ENCODE results near the gene SLC1A1.

Gene SLC1A1

GRCh38 chr9:4489919-4490704, at the start of gene SLC1A1:
SLC1A1 (plus strand) TSS chr9:4490468; CDS start chr9:4490680, 212 bp downstream.
- no peak for DNase-seq

- no peak for DNase-seq
Observed at GRCh38 chr9:4442806-4443205, 47.5 kb upstream of the SLC1A1 start.

GRCh38 chr9:4443439-4443838, 46.8 kb upstream of the SLC1A1 start:
- no peak for DNase-seq

DNA sequence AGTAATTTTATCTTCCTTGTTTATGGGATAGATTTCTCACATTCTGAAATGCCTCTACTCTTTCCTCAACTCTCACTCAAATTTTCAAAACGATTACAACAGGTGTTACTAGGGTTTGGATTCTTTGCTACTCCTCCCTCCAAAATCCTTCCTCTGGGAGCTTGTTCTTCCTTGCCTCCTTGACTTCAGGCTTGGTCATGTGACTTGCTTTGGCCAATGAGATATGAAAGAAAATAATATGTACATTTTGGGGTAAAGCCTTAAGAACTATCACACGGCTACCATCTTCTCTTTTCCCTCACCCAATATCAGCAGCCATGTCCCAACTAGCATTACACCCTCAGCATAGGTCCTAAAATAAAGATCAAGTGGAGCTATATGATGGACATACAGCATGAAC, 28.8 kb upstream of the SLC1A1 start:
- DNase-seq = no peak

GRCh38 chr9:4463824-4464223, 26.4 kb upstream of the SLC1A1 start:
- no peak for DNase-seq

DNA sequence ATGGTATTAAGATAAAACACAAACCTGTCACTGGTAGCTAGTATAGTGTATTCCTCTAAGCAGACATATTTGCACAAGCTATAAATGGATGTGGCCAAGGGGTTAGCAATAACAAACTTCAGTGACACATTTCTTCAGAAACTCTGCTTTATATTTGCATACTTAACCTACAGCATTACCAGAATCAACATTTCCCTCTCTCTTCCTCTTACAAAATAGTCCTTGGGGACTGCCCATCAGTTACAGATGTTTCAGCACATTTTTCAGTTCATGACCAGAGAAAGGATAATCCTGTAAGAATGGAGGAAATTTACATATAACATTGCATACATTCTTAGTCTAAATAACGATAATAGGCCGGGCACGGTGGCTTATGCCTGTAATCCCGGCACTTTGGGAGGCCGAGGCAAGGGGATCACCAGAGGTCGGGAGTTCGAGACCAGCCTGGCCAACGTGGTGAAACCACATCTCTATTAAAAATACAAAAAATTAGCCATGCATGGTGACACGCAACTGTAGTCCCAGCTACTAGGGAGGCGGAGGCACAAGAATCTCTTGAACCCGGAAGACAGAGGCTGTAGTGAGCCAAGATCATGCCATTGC, 25.3 kb upstream of the SLC1A1 start:
- DNase-seq = no peak

DNA sequence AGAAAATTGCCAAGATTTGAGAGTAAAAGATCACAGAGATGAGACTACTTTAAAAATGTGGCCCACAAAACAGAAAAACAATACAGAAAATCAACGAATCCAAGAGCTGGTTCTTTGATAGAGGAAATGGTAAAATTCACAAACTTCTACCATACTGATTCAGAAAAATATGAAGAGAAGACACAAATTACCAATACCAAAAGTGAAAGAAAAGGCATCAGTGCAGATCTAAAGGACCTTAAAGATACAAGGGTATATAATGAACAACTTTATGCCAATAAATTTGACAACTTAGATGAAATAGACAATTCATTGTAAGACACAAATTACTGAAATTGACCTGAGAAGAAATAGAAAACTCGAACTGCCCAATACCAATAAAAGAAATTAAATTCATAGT, 24.4 kb upstream of the SLC1A1 start:
- DNase-seq = no peak

GRCh38 chr9:4475301-4475700, 15.0 kb upstream of the SLC1A1 start:
- no peak for DNase-seq

DNA sequence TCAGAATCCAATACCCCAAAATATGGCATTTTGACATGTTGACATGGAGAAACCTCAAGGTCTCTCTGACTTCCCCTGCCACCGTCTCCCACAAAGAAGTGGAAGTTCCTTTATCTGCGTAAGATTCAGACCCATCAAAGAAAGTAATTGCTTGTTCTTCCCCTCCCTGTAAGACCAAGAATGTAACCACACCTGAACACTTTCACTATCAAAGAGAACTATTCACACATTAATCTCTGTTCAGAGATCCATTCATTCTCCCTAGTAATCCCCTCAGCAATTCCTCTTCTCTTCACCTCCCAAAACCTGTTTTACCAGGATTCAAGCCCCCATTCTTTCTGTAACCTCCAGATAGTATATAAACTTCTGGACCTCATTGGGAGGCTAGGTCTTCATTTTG, 4.1 kb upstream of the SLC1A1 start:
- DNase-seq = no peak

- no peak for DNase-seq
Observed at GRCh38 chr9:4489562-4489918, 728 bp upstream of the SLC1A1 start.

GRCh38 chr9:4490705-4491625, 697 bp downstream of the SLC1A1 start:
- no peak for DNase-seq

DNA sequence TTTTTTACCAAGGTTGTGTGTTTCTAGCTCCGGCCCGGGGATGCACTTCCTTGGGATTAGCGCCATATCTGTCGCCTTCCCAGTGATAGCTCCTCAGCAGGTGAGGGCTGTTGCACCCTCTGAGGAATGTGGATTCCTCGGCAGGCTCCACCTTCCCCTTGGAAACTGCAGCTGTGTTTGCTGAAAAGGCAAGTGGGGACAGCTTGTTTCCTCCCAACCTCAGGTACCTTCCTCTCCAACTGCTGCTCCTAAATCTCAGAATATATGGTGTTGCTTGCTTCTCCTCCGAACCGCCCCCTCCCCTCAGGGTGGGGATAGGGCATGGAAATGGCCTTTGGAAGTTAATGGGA, 1.3 kb downstream of the SLC1A1 start:
- DNase-seq = no peak

DNA sequence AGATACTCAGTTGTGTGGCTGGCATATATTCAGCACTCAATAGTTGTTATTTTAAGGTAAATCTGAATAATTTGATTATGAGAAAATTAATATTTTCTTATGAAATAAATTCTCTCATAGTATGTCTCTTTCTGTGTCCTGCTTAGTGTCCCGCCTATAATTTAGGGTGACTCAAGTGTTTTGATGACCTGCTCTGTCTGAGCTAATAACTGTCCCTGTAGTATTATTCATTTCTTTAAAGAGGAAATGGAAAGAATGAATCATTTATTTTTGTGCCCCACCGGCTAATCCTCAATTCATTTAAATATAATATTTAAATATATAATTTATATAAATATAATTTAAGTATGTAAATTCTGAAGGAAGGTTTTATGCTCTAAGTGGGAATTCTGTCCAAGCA, 4.1 kb downstream of the SLC1A1 start:
- DNase-seq = no peak

DNA sequence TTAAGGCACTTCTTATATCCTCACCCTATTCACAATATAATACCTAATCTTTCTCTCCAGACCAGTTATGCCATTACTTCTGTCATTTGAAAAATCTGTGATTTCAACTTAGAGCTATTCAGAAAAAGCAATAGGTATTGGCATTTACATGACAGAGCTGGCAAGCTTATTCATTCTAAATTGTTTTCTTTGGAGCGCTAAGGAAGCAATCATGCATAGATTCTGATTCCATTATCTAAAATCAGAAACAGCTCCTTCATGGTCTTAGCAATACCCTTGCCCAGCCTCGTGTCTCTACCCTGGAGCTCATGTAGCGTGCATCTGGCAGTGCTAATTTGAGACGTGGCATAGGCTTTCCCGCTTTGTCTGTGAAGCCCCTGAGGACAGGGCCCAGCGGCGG, 4.5 kb downstream of the SLC1A1 start:
- no peak for DNase-seq

DNA sequence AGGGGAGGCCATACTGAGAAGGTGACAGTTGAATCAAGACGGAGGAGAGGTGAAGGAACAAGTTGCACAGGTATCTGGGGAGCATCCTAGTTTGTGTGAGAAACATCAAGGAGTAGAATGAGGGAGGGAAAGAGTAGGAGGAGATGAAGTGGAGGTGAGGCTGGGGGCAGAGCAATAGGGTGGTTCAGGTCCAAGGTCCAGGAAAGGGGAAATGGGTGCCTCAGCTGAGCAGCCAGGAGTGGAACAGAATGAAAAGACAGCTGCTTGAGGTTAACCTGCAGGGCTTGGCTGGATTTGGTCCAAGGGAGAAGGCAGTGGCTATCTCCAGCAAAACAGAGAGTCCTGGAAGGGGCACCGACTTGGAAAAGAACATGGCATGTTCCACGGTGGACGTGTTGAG, 5.3 kb downstream of the SLC1A1 start:
- DNase-seq = no peak

GRCh38 chr9:4496497-4496896, 6.2 kb downstream of the SLC1A1 start:
- no peak for DNase-seq

- DNase-seq = no peak
Observed at GRCh38 chr9:4497395-4497794, 7.1 kb downstream of the SLC1A1 start.

DNA sequence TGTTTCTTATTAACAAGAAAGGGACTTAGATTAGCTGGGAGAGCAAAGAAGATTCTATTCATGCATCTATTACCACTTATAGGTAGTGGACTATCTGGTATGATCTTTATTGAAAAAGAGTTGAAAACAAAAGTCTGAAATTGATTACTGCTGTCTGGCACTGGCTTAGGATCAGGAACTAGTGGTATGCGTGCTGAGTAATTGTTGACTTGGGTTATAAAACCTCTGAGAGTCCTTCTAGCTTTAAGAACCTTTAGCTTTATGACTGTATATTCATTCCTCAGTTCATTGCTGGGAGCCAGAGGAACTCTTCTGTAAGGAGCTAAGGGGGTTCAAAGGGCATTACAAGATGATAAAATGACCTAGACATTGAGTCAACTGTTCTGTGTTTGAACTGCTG, 7.6 kb downstream of the SLC1A1 start:
- no peak for DNase-seq

DNA sequence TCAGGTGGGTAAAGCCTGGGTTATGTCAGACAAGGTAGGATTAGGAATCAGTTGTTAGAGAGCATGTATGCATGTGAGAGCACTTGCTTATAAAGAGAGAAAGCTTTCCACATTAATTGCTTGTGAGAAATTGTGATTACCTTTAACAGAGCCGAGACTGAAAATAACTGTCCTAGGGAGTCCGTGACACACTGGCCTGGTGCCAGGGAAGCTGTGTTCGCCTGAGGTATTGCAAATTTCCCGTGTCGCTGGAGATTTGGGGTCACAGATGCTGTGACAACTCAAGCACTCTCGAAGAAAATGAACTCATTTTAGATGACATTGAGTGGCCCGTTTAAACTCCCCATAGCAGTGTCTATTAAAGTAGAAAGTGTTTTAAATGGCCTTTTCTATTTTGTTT, 9.6 kb downstream of the SLC1A1 start:
- DNase-seq = no peak

GRCh38 chr9:4501147-4501507, 10.9 kb downstream of the SLC1A1 start:
- no peak for DNase-seq

DNA sequence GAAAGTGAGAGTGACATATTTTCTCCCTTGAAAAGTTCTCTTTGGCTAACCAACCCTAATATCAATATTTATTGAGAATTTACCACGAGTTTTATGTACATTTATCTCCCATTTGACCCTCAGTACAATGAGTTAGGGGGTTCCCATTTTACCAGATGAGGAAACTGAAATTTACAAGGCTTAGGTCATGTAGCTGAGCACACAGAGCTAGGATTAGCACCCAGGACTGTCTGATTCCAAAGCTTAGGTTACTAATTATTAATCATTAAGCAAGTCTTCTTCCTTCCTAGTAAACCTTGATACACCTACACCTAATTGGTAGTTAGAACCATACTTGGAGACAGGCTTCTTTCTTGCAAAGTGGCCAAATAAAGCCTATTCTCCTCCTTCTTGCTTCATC, 12.2 kb downstream of the SLC1A1 start:
- DNase-seq = no peak

DNA sequence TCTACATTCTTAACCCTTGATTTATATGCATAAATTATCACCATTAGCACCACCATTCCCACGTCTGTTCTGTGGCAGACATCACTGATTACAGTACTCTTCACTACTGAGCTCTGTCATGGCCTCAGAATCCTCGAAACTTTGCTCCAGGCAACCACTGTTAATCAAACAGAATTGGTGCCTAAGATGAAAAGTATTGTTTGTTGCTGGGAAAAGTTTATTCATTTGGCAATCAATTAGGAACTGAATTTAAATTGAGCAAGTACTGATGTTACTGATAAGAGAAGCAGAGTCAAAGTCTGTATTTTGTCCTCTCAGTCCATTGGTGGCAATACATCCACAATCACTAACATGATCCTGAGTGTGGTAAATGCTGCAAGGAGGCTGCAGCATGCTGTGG, 12.8 kb downstream of the SLC1A1 start:
- no peak for DNase-seq

- DNase-seq = no peak
Observed at GRCh38 chr9:4504250-4504649, 14.0 kb downstream of the SLC1A1 start.

- DNase-seq = no peak
Observed at GRCh38 chr9:4506490-4506889, 16.2 kb downstream of the SLC1A1 start.
